ENCODE measurements around the gene SKAP2.

DNA sequence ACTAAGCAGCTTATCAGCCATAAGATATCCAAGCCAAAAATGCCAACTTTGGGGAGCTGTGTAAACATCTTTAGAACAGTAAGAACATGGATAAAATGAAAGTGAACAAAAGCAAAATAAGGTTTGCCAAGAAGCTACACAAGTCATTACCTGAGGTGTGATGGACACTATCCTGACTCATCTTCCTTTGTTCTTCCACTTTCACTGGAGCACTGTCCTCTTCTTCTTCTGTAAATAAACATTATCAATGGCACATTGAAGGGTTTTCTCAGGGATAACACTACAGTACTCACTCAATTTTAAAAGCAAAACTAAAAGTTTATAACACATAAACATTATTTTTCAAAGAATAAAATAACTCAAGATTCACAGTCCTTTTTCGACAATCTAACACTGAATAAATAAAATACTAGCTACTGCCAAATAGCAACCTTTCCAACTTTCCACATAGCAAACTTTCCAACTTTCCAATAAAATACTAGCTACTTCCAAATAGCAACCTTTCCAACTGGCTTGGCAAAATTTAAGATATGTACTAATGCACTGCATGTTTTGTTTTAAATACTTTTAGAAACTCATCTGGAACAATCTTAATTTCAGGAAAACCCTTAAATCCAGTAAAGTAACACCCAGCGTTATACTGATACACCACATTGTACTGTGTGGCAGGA, 174.1 kb downstream of the SKAP2 start:
- TF ChIP-seq, protein P1, sequence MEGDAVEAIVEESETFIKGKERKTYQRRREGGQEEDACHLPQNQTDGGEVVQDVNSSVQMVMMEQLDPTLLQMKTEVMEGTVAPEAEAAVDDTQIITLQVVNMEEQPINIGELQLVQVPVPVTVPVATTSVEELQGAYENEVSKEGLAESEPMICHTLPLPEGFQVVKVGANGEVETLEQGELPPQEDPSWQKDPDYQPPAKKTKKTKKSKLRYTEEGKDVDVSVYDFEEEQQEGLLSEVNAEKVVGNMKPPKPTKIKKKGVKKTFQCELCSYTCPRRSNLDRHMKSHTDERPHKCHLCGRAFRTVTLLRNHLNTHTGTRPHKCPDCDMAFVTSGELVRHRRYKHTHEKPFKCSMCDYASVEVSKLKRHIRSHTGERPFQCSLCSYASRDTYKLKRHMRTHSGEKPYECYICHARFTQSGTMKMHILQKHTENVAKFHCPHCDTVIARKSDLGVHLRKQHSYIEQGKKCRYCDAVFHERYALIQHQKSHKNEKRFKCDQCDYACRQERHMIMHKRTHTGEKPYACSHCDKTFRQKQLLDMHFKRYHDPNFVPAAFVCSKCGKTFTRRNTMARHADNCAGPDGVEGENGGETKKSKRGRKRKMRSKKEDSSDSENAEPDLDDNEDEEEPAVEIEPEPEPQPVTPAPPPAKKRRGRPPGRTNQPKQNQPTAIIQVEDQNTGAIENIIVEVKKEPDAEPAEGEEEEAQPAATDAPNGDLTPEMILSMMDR (IDR thresholded peaks at IDR 0.05): no peak
- TF ChIP-seq POLR2A (IDR thresholded peaks at IDR 0.05): no peak

Data from lower leg skin (tissue), 3 donors.